SK-N-MC (cell line): Measurements from ENCODE around the gene APOB.

Experiments used
- EZH2 ChIP-seq: fragments of 200-600 bp; sonication (generic); IDR thresholded peaks from one replicate; pipeline ENCODE4 v1.6.1; 2017; ENCODE audit warnings: antibody characterized with exemption
- POLR2AphosphoS5 ChIP-seq: IDR thresholded peaks from 2 replicates; pipeline ENCODE4 v1.6.1; 2012; ENCODE audit warnings: mild to moderate bottlenecking, low read depth, low read length, borderline replicate concordance

DNA sequence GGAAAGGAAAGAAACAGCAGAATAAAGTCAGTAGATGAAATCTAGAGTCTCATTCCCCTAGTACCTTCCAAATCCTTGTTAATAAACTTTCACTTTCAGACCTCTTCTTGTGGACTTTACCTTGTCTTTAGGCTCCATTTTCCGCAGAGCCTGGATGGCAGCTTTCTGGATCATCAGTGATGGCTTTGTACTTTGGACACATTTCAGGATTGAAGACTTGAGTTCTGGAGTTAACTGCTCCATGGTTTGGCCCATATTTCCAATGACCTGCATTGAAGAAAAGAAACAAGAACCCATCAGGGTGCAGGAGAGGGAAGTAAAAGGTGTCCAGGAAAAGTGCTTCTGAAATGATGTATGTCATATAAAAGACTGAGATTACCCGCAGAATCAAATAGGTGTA, 14.4 kb downstream of the APOB start:
- TF ChIP-seq POLR2AphosphoS5 = no peak
- TF ChIP-seq EZH2 = no peak
